Measurements from ENCODE around the gene ZC2HC1C. TPM values are rescaled to one million over a fixed set of nuclear protein-coding genes. Genes with fewer than 3 reads are reported as not detected.

ZC2HC1C gene
- total and polyA plus RNA-seq, 2 donors (not counting 1 experiment from before 2014, with no cell fraction given): 0.21 to 0.59 TPM

DNA sequence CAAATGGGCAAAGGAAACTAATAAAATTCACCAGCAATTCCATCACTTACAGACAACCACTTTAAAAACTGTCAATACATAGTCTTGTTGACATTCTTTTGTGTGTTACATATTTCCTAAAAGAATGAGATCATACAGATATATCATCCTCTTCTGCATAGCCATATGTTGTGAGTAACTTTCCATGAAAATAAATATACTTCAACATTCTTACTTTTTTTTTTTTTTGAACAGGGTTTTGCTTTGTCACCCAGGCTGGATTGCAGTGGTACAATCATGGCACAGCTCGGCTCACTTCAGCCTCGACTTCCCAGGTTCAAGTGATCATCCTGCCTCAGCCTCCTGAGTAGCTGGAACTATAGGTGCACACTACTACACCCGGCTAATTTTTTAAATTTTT, 20.9 kb downstream of the ZC2HC1C start:
- CTCF ChIA-PET: interaction anchor here (0.9 to 6.8 kb wide), 7 partner anchors 10 to 236 kb away, joined by 3 to 144 read pairs (median 4); no protein-coding TSS in a partner anchor
- no peaks in the 10 kb centered on the region for H3K9me3 Mint-ChIP-seq (ENCODE audit: insufficient read depth)
- H3K4me3 ChIP-seq (ENCODE audit: control extremely low read depth in 1 of 5, extremely low read depth in 1 of 5, insufficient read depth in 1 of 5, low read depth in 2 of 5, low read length in 4 of 5): no peak overlapping the region
- no peak overlapping the region for H3K4me2 ChIP-seq (replicated peaks; ENCODE audit: low read depth, low read length, poor library complexity, severe bottlenecking)
- intact Hi-C loops (cut with micrococcal nuclease): no loop called here
- H3K27ac ChIP-seq (ENCODE audit: low read length in 2 of 2): no peak overlapping the region
- no peak overlapping the region for H3K4me3 Mint-ChIP-seq
- ATAC-seq (ENCODE audit: low read depth) (no peak), DNase-seq (no peak)
- H3K36me3 ChIP-seq (replicated peaks in 1 of 2; ENCODE audit: control extremely low read depth in 1 of 2, control insufficient read depth in 1 of 2, extremely low read depth in 1 of 2, insufficient read depth in 2 of 2, low read length in 1 of 2): peaks cover 0 to 59% of the 10 kb centered on the region in 2 experiments
- no peaks in the 10 kb centered on the region for H3K27me3 Mint-ChIP-seq
- H3K9me3 ChIP-seq (ENCODE audit: control extremely low read depth in 1 of 3, control insufficient read depth in 2 of 3, insufficient read depth in 1 of 3, low read length in 2 of 3): no peaks in the 10 kb centered on the region
- H3K4me1 ChIP-seq (ENCODE audit: control insufficient read depth in 2 of 2, insufficient read depth in 2 of 2, low read length in 2 of 2): no peaks in the 10 kb centered on the region
- no peak overlapping the region for H3K27ac Mint-ChIP-seq
- 95% methylated on average over 3 of the region's 3 CpGs for whole genome bisulfite sequencing (ENCODE audit: insufficient coverage)
- no peaks in the 10 kb centered on the region for H3K79me2 ChIP-seq (ENCODE audit: control insufficient read depth, insufficient read depth, low read length)
- no peak overlapping the region for H2AFZ ChIP-seq (ENCODE audit: insufficient read depth, low read depth, low read length, poor library complexity, severe bottlenecking)
- H3K27me3 ChIP-seq (replicated peaks in 1 of 4; ENCODE audit: control extremely low read depth in 1 of 4, control insufficient read depth in 3 of 4, insufficient read depth in 4 of 4, low read length in 3 of 4): no peaks in the 10 kb centered on the region
- no peak for TF ChIP-seq EZH2 (IDR thresholded peaks at IDR 0.05; ENCODE audit: borderline replicate concordance, insufficient read depth, low read depth, low read length, poor library complexity, severe bottlenecking)
- TF ChIP-seq CTCF (IDR thresholded peaks at IDR 0.05): no peak
- POLR2A ChIA-PET: no interaction called here
- H3K9ac ChIP-seq (ENCODE audit: low read length): no peak overlapping the region
- peaks cover 2% of the 10 kb centered on the region for H3K4me1 Mint-ChIP-seq
- H4K20me1 ChIP-seq (ENCODE audit: control insufficient read depth, insufficient read depth, low read length, poor library complexity, severe bottlenecking): no peaks in the 10 kb centered on the region

DNA sequence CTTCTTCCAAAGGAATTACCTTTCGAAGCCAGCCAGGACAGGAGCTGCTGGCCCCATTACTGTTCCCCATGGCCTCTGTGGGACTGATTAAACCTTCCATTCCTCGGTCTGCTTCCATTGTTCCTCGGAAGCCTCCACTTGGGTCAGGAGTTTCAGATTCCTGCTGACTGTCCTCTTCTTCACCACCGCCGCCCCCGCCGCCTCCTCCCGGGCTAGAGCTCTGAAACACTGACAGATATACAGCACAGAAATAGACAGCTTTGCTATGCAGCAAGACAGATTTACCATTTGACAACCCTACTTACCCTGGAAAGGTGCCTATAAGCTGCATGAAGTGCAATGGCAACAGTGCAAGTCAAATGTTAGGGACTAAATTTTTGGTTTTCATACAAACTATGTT, 21.8 kb downstream of the ZC2HC1C start:
- CTCF ChIA-PET: interaction anchor here (2.3 to 6.8 kb wide), 3 partner anchors 9 to 230 kb away, joined by 8 to 144 read pairs (median 71); no protein-coding TSS in a partner anchor
- WGBS (ENCODE audit: insufficient coverage): 100% methylated on average over 1 of the region's 8 CpGs
- no peak overlapping the region for H3K4me3 Mint-ChIP-seq

More for the DNA sequence above, 21.8 kb downstream of the ZC2HC1C start:
- Histone ChIP-seq H3K27ac (ENCODE audit: low read length in 2 of 2) (no peak overlapping the region), H3K4me2 (replicated peaks; ENCODE audit: low read depth, low read length, poor library complexity, severe bottlenecking) (no peak overlapping the region), H3K27me3 (replicated peaks in 1 of 4; ENCODE audit: control extremely low read depth in 1 of 4, control insufficient read depth in 3 of 4, insufficient read depth in 4 of 4, low read length in 3 of 4) (no peaks in the 10 kb centered on the region), H3K4me3 (ENCODE audit: control extremely low read depth in 1 of 5, extremely low read depth in 1 of 5, insufficient read depth in 1 of 5, low read depth in 2 of 5, low read length in 4 of 5) (no peak overlapping the region), H3K4me1 (ENCODE audit: control insufficient read depth in 2 of 2, insufficient read depth in 2 of 2, low read length in 2 of 2) (peaks cover 3 to 6% of the 10 kb centered on the region in 2 donors), H3K9me3 (ENCODE audit: control extremely low read depth in 1 of 3, control insufficient read depth in 2 of 3, insufficient read depth in 1 of 3, low read length in 2 of 3) (no peaks in the 10 kb centered on the region), H4K20me1 (ENCODE audit: control insufficient read depth, insufficient read depth, low read length, poor library complexity, severe bottlenecking) (no peaks in the 10 kb centered on the region), H3K36me3 (replicated peaks in 1 of 2; ENCODE audit: control extremely low read depth in 1 of 2, control insufficient read depth in 1 of 2, extremely low read depth in 1 of 2, insufficient read depth in 2 of 2, low read length in 1 of 2) (peaks cover 0 to 51% of the 10 kb centered on the region in 2 experiments), H2AFZ (ENCODE audit: insufficient read depth, low read depth, low read length, poor library complexity, severe bottlenecking) (no peak overlapping the region), H3K79me2 (ENCODE audit: control insufficient read depth, insufficient read depth, low read length) (no peaks in the 10 kb centered on the region), H3K9ac (ENCODE audit: low read length) (no peak overlapping the region)
- intact Hi-C loops (cut with micrococcal nuclease): no loop called here
- ATAC-seq (ENCODE audit: low read depth) (no peak), DNase-seq (no peak)
- Mint-ChIP-seq H3K27me3 (no peaks in the 10 kb centered on the region), H3K4me1 (peaks cover 6% of the 10 kb centered on the region), H3K9me3 (ENCODE audit: insufficient read depth) (no peaks in the 10 kb centered on the region), H3K27ac (no peak overlapping the region)
- POLR2A ChIA-PET: no interaction called here
- TF ChIP-seq EZH2 (IDR thresholded peaks at IDR 0.05; ENCODE audit: borderline replicate concordance, insufficient read depth, low read depth, low read length, poor library complexity, severe bottlenecking): no peak
- no peak for TF ChIP-seq CTCF (IDR thresholded peaks at IDR 0.05)
